ENCODE measurements around the gene TEX29. TPM values are rescaled to one million over a fixed set of nuclear protein-coding genes. Genes with fewer than 3 reads are reported as not detected.

Gene TEX29
- total and polyA plus RNA-seq, 10 of the 15 experiments (the other 5 are each of a cell fraction or from before 2014, with no cell fraction given) = 0.14 to 0.30 (median 0.22) TPM; not detected in 7

DNA sequence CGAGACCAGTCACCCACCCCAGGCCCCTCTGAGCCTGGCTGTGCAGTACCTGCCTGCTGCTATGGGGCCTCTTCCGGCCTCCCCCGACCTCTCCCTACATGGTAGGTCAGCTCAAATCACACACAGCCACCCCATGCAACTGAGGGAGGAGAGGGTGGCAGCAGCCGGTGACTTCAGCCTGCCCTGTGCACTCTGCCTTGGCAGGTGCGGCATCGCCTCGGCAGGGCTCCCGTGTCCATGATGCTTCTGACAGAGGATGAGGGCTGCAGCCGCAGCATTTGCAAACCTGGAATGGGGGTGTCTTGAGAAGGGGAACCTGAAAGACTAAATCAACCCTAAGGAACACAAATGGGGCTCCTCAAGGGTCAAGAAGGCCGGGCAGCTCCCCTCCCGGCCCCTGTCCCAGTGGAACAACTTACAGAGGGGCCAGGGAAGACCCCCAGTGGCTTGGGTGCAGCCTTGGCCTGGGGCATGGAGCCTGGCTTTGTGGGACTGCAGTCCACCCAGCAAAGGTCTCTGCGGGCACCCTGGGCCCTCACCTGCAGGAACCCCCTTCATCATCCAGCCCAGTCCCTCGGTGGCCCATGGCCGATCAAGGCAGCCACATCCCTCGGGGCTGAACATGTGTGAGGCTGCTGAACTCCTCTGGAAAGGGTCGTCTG is 6.7 kb downstream of the TEX29 start:
- Histone ChIP-seq H3K9ac (ENCODE audit: control insufficient read depth, insufficient read depth, low read length) (no peak overlapping the region), H2AFZ (ENCODE audit: control insufficient read depth, low read depth, low read length) (no peak overlapping the region), H3K4me3 (no peak overlapping the region), H4K20me1 (ENCODE audit: control insufficient read depth, insufficient read depth) (no peaks in the 10 kb centered on the region), H3K4me1 (ENCODE audit: control insufficient read depth, insufficient read depth, low read length) (no peaks in the 10 kb centered on the region; the same call in 1 of the 2 replicates), H3K79me2 (ENCODE audit: control insufficient read depth, insufficient read depth, low read length) (no peaks in the 10 kb centered on the region), H3K9me3 (replicated peaks; ENCODE audit: control insufficient read depth, insufficient read depth, low read length) (no peaks in the 10 kb centered on the region), H3K27me3 (replicated peaks in 1 of 2; ENCODE audit: control insufficient read depth in 2 of 2, insufficient read depth in 2 of 2, low read length in 1 of 2) (no peaks in the 10 kb centered on the region), H3K36me3 (ENCODE audit: control insufficient read depth in 2 of 2, insufficient read depth in 2 of 2, low read length in 1 of 2) (no peaks in the 10 kb centered on the region), H3K27ac (ENCODE audit: control insufficient read depth, insufficient read depth) (no peak overlapping the region), H3K4me2 (ENCODE audit: control insufficient read depth, insufficient read depth) (no peak overlapping the region)
- RAD21 ChIA-PET (ENCODE audit: unreplicated experiment) = no interaction called here
- ATAC-seq (no peak), DNase-seq (ENCODE audit: low read depth, low spot score) (no peak), FAIRE-seq (no peak)
- TF ChIP-seq ATF2 (IDR thresholded peaks at IDR 0.05; ENCODE audit: low read length) = no peak
- no peak for TF ChIP-seq PAX8 (IDR thresholded peaks at IDR 0.05)
- TF ChIP-seq RUNX3 (IDR thresholded peaks at IDR 0.05; ENCODE audit: low read length) = no peak
- no peak for TF ChIP-seq ZNF384 (IDR thresholded peaks at IDR 0.05; ENCODE audit: borderline replicate concordance, low read depth, low read length)
- TF ChIP-seq, protein P1, sequence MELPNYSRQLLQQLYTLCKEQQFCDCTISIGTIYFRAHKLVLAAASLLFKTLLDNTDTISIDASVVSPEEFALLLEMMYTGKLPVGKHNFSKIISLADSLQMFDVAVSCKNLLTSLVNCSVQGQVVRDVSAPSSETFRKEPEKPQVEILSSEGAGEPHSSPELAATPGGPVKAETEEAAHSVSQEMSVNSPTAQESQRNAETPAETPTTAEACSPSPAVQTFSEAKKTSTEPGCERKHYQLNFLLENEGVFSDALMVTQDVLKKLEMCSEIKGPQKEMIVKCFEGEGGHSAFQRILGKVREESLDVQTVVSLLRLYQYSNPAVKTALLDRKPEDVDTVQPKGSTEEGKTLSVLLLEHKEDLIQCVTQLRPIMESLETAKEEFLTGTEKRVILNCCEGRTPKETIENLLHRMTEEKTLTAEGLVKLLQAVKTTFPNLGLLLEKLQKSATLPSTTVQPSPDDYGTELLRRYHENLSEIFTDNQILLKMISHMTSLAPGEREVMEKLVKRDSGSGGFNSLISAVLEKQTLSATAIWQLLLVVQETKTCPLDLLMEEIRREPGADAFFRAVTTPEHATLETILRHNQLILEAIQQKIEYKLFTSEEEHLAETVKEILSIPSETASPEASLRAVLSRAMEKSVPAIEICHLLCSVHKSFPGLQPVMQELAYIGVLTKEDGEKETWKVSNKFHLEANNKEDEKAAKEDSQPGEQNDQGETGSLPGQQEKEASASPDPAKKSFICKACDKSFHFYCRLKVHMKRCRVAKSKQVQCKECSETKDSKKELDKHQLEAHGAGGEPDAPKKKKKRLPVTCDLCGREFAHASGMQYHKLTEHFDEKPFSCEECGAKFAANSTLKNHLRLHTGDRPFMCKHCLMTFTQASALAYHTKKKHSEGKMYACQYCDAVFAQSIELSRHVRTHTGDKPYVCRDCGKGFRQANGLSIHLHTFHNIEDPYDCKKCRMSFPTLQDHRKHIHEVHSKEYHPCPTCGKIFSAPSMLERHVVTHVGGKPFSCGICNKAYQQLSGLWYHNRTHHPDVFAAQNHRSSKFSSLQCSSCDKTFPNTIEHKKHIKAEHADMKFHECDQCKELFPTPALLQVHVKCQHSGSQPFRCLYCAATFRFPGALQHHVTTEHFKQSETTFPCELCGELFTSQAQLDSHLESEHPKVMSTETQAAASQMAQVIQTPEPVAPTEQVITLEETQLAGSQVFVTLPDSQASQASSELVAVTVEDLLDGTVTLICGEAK (IDR thresholded peaks at IDR 0.05; ENCODE audit: borderline replicate concordance) = no peak
- TF ChIP-seq HDAC6 (IDR thresholded peaks at IDR 0.05; ENCODE audit: unreplicated experiment) = no peak
- TF ChIP-seq, protein P2, sequence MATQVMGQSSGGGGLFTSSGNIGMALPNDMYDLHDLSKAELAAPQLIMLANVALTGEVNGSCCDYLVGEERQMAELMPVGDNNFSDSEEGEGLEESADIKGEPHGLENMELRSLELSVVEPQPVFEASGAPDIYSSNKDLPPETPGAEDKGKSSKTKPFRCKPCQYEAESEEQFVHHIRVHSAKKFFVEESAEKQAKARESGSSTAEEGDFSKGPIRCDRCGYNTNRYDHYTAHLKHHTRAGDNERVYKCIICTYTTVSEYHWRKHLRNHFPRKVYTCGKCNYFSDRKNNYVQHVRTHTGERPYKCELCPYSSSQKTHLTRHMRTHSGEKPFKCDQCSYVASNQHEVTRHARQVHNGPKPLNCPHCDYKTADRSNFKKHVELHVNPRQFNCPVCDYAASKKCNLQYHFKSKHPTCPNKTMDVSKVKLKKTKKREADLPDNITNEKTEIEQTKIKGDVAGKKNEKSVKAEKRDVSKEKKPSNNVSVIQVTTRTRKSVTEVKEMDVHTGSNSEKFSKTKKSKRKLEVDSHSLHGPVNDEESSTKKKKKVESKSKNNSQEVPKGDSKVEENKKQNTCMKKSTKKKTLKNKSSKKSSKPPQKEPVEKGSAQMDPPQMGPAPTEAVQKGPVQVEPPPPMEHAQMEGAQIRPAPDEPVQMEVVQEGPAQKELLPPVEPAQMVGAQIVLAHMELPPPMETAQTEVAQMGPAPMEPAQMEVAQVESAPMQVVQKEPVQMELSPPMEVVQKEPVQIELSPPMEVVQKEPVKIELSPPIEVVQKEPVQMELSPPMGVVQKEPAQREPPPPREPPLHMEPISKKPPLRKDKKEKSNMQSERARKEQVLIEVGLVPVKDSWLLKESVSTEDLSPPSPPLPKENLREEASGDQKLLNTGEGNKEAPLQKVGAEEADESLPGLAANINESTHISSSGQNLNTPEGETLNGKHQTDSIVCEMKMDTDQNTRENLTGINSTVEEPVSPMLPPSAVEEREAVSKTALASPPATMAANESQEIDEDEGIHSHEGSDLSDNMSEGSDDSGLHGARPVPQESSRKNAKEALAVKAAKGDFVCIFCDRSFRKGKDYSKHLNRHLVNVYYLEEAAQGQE (IDR thresholded peaks at IDR 0.05; ENCODE audit: low read depth, low read length) = no peak
- WGBS (ENCODE audit: insufficient coverage, insufficient replicate concordance, low lambda C conversion rate, missing lambda C conversion rate) = 59% methylated on average over 15 of the region's 16 CpGs
- CTCF ChIA-PET = no interaction called here
- SMC1A ChIA-PET (ENCODE audit: uncharacterized antibody, unreplicated experiment) = no interaction called here
- BruUV-seq (replicated peaks) = no TSS peak
- intact Hi-C loops (cut with micrococcal nuclease; ENCODE audit: unreplicated experiment) (no loop called here), in situ Hi-C loops (cut with MboI) (no loop called here)
- POLR2A ChIA-PET = no interaction called here

Measured in GM12878 (cell line).